ENCODE results near the gene MTR.

MTR gene

GRCh38 chr1:236794585-236795034 is 482 bp upstream of the MTR start:
- Mint-ChIP-seq H3K27me3 (peaks cover 7% of the 10 kb centered on the region), H3K9me3 (no peaks in the 10 kb centered on the region), H3K4me1 (peaks cover 34% of the 10 kb centered on the region), H3K27ac (ENCODE audit: low read depth) (peak overlapping the region; percentile 99), H3K36me3 (ENCODE audit: insufficient read depth) (peaks cover 13% of the 10 kb centered on the region), H3K4me3 (peak overlapping the region; percentile 95)
- no peak for DNase-seq (ENCODE audit: low spot score in 2 of 2)
- peak; percentile 22 for ATAC-seq (replicated peaks; ENCODE audit: extremely low read depth, poor library complexity, severe bottlenecking)

GRCh38 chr1:236795757-236796667 is 920 bp downstream of the MTR start:
- Mint-ChIP-seq H3K4me3 (peak overlapping the region; percentile 95), H3K36me3 (ENCODE audit: insufficient read depth) (peaks cover 13% of the 10 kb centered on the region), H3K27ac (ENCODE audit: low read depth) (peak overlapping the region; percentile 99), H3K27me3 (peaks cover 7% of the 10 kb centered on the region), H3K9me3 (no peaks in the 10 kb centered on the region), H3K4me1 (peaks cover 42% of the 10 kb centered on the region)
- peak; percentile 33 for ATAC-seq (replicated peaks; ENCODE audit: extremely low read depth, poor library complexity, severe bottlenecking)
- DNase-seq (ENCODE audit: low spot score in 2 of 2) = peak in 1 of 2 donors; percentile 63

- Mint-ChIP-seq H3K36me3 (ENCODE audit: insufficient read depth) (peaks cover 13% of the 10 kb centered on the region), H3K27ac (ENCODE audit: low read depth) (no peak overlapping the region), H3K9me3 (no peaks in the 10 kb centered on the region), H3K27me3 (no peaks in the 10 kb centered on the region), H3K4me3 (no peak overlapping the region), H3K4me1 (peaks cover 65% of the 10 kb centered on the region)
- DNase-seq (ENCODE audit: low spot score in 2 of 2) (no peak), ATAC-seq (replicated peaks; ENCODE audit: extremely low read depth, poor library complexity, severe bottlenecking) (no peak)
These were observed 3.9 kb downstream of the MTR start for GRCh38 chr1:236799001-236799400.

DNA sequence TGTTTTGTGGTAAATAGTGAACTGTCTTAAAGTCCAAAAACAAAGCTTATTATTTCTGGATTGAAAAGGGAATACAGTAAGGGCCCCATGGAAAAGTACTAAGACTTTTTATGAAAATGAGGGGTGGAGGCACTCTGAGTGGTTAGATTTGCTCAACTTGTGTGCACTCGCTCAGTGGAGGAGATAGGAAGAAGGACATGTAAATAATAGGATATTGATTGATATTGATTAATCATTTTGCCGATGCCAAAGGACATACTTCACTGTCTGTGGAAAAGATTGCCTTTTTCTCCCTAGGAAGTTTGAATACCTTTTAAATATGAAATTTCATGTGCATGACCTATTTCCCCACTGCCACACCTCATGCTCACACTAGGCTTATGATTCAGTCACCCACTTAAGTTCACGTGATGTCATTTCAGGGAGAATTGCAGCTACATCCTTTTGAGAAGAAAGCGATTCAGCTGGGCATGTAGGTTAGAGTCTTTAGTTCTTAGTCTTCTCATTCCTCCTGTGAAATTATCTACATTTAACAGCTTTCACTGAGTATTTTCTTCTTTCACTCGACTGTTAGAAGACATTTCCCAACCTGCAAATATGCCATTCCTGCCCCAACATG is 5.0 kb downstream of the MTR start:
- H3K36me3 Mint-ChIP-seq (ENCODE audit: insufficient read depth) = peaks cover 12% of the 10 kb centered on the region

DNA sequence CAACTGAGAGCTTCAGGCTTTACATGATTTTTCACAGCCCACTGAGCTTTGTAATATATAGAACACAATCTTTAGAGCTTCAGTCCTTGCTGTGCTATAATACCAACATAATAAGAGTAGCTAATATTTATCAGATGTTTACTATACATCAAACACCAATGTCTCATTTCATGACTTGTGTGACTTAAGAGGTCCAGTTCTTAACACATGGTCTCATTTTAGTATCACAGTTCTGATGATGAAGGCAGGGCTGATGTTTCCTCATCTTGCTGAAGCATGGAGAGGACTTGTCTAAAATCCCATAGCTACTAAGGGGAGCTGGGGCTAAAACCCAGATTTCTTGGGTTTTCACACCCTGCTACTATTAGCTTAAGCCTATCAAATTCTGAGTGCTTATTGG is 5.5 kb downstream of the MTR start:
- H3K9me3 Mint-ChIP-seq = no peaks in the 10 kb centered on the region
- no peak overlapping the region for H3K4me3 Mint-ChIP-seq
- no peaks in the 10 kb centered on the region for H3K27me3 Mint-ChIP-seq
- peaks cover 12% of the 10 kb centered on the region for H3K36me3 Mint-ChIP-seq (ENCODE audit: insufficient read depth)
- no peak for ATAC-seq (replicated peaks; ENCODE audit: extremely low read depth, poor library complexity, severe bottlenecking)
- no peak overlapping the region for H3K27ac Mint-ChIP-seq (ENCODE audit: low read depth)
- H3K4me1 Mint-ChIP-seq = peaks cover 63% of the 10 kb centered on the region
- no peak for DNase-seq (ENCODE audit: low spot score in 2 of 2)

More for the DNA sequence above, 5.0 kb downstream of the MTR start:
- peaks cover 62% of the 10 kb centered on the region for H3K4me1 Mint-ChIP-seq
- ATAC-seq (replicated peaks; ENCODE audit: extremely low read depth, poor library complexity, severe bottlenecking) (no peak), DNase-seq (ENCODE audit: low spot score in 2 of 2) (no peak)
- no peak overlapping the region for H3K4me3 Mint-ChIP-seq
- H3K27me3 Mint-ChIP-seq = no peaks in the 10 kb centered on the region
- no peaks in the 10 kb centered on the region for H3K9me3 Mint-ChIP-seq
- H3K27ac Mint-ChIP-seq (ENCODE audit: low read depth) = no peak overlapping the region

GRCh38 chr1:236802264-236802663 is 7.2 kb downstream of the MTR start:
- H3K4me1 Mint-ChIP-seq = peaks cover 56% of the 10 kb centered on the region
- no peaks in the 10 kb centered on the region for H3K9me3 Mint-ChIP-seq

DNA sequence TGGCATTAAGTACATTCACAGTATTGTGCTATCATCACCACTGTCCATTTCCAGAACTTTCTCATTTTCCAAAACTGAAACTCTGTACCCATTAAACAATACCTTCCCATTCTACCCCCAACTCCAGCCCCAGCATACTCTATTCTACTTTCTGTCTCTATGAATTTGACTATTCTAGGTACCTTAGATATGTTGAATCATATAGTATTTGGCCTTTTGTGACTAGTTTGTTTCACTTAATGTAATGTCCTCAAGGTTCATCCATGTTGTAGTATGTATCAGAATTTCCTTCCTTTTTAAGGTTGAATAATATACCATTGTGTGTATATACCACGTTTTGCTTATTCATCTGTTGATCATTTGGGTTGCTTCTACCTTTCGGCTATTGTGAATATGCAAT is 11.5 kb downstream of the MTR start:
- peaks cover 35% of the 10 kb centered on the region for H3K4me1 Mint-ChIP-seq
- no peak overlapping the region for H3K27ac Mint-ChIP-seq (ENCODE audit: low read depth)
- H3K4me3 Mint-ChIP-seq = no peak overlapping the region
- no peaks in the 10 kb centered on the region for H3K27me3 Mint-ChIP-seq
- H3K36me3 Mint-ChIP-seq (ENCODE audit: insufficient read depth) = peaks cover 30% of the 10 kb centered on the region
- ATAC-seq (replicated peaks; ENCODE audit: extremely low read depth, poor library complexity, severe bottlenecking) = no peak
- DNase-seq (ENCODE audit: low spot score in 2 of 2) = no peak
- H3K9me3 Mint-ChIP-seq = no peaks in the 10 kb centered on the region

More at GRCh38 chr1:236802264-236802663, 7.2 kb downstream of the MTR start:
- no peak for DNase-seq (ENCODE audit: low spot score in 2 of 2)
- ATAC-seq (replicated peaks; ENCODE audit: extremely low read depth, poor library complexity, severe bottlenecking) = no peak
- Mint-ChIP-seq H3K27ac (ENCODE audit: low read depth) (no peak overlapping the region), H3K36me3 (ENCODE audit: insufficient read depth) (peaks cover 11% of the 10 kb centered on the region), H3K4me3 (no peak overlapping the region), H3K27me3 (no peaks in the 10 kb centered on the region)

DNA sequence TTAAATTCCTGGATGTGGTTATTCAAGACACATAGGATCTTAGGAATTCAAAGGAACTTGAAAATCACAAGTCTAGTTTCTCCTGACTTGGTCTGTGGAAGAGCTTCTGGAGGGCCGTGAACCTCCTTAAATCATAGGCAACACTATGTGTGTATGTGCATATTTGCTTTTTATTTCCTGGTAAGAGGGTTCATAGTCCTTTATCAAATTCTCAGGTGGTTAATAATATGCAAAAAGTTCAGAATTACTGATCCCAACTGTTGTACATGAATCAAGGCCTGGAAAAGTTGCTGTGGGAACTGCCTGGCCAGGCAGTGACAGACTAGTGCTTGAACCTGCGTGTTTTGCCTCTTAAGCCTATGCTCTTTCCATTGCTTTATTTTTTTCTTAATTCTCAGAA is 12.9 kb downstream of the MTR start:
- Mint-ChIP-seq H3K4me1 (peaks cover 22% of the 10 kb centered on the region), H3K9me3 (no peaks in the 10 kb centered on the region), H3K36me3 (ENCODE audit: insufficient read depth) (peaks cover 41% of the 10 kb centered on the region), H3K27ac (ENCODE audit: low read depth) (no peak overlapping the region), H3K4me3 (no peak overlapping the region), H3K27me3 (no peaks in the 10 kb centered on the region)
- ATAC-seq (replicated peaks; ENCODE audit: extremely low read depth, poor library complexity, severe bottlenecking) (no peak), DNase-seq (ENCODE audit: low spot score in 2 of 2) (no peak)

GRCh38 chr1:236808564-236809130 is 13.6 kb downstream of the MTR start:
- Mint-ChIP-seq H3K4me1 (peaks cover 17% of the 10 kb centered on the region), H3K9me3 (no peaks in the 10 kb centered on the region), H3K27me3 (no peaks in the 10 kb centered on the region), H3K4me3 (no peak overlapping the region), H3K36me3 (ENCODE audit: insufficient read depth) (peaks cover 44% of the 10 kb centered on the region), H3K27ac (ENCODE audit: low read depth) (no peak overlapping the region)
- ATAC-seq (replicated peaks; ENCODE audit: extremely low read depth, poor library complexity, severe bottlenecking) (no peak), DNase-seq (ENCODE audit: low spot score in 2 of 2) (no peak)

- peaks cover 48% of the 10 kb centered on the region for H3K36me3 Mint-ChIP-seq (ENCODE audit: insufficient read depth)
These were observed 14.1 kb downstream of the MTR start for GRCh38 chr1:236809148-236809547.

DNA sequence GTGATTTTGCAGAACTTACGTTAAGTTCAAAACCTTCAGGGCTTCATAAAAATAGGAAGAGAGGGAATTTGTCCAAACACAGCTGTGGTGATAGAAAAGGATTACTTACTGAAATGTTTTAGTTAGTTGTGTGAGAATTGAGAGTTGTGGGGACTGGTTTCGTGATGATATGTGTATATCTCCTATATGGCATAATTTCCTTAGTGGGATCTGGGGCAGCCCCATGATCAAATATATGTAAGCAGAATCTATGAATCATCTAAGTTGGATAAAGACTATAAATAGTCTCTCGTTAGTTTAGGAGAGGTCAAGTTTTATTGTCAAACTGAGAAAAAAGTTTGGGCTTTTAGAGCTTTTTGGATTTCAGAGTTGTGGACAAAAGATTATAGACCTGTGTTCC is 14.9 kb downstream of the MTR start:
- no peak overlapping the region for H3K4me3 Mint-ChIP-seq
- peaks cover 50% of the 10 kb centered on the region for H3K36me3 Mint-ChIP-seq (ENCODE audit: insufficient read depth)
- H3K4me1 Mint-ChIP-seq = peaks cover 12% of the 10 kb centered on the region
- H3K27ac Mint-ChIP-seq (ENCODE audit: low read depth) = no peak overlapping the region
- H3K27me3 Mint-ChIP-seq = no peaks in the 10 kb centered on the region
- H3K9me3 Mint-ChIP-seq = no peaks in the 10 kb centered on the region
- ATAC-seq (replicated peaks; ENCODE audit: extremely low read depth, poor library complexity, severe bottlenecking) (no peak), DNase-seq (ENCODE audit: low spot score in 2 of 2) (no peak)

More at GRCh38 chr1:236809148-236809547, 14.1 kb downstream of the MTR start:
- Mint-ChIP-seq H3K27ac (ENCODE audit: low read depth) (no peak overlapping the region), H3K27me3 (no peaks in the 10 kb centered on the region), H3K4me3 (no peak overlapping the region), H3K4me1 (peaks cover 17% of the 10 kb centered on the region), H3K9me3 (no peaks in the 10 kb centered on the region)
- ATAC-seq (replicated peaks; ENCODE audit: extremely low read depth, poor library complexity, severe bottlenecking) (no peak), DNase-seq (ENCODE audit: low spot score in 2 of 2) (no peak)

GRCh38 chr1:236812334-236813030 is 17.4 kb downstream of the MTR start:
- Mint-ChIP-seq H3K4me1 (peaks cover 5% of the 10 kb centered on the region), H3K36me3 (ENCODE audit: insufficient read depth) (peaks cover 57% of the 10 kb centered on the region), H3K4me3 (no peak overlapping the region), H3K27ac (ENCODE audit: low read depth) (no peak overlapping the region), H3K27me3 (no peaks in the 10 kb centered on the region), H3K9me3 (no peaks in the 10 kb centered on the region)
- ATAC-seq (replicated peaks; ENCODE audit: extremely low read depth, poor library complexity, severe bottlenecking) (no peak), DNase-seq (ENCODE audit: low spot score in 2 of 2) (no peak)
